Measurements from ENCODE around the gene AURKAIP1. TPM values are rescaled to one million over a fixed set of nuclear protein-coding genes. Genes with fewer than 3 reads are reported as not detected.

AURKAIP1 gene
- total RNA-seq, 1 experiment from 2014 or later = 196 TPM

DNA sequence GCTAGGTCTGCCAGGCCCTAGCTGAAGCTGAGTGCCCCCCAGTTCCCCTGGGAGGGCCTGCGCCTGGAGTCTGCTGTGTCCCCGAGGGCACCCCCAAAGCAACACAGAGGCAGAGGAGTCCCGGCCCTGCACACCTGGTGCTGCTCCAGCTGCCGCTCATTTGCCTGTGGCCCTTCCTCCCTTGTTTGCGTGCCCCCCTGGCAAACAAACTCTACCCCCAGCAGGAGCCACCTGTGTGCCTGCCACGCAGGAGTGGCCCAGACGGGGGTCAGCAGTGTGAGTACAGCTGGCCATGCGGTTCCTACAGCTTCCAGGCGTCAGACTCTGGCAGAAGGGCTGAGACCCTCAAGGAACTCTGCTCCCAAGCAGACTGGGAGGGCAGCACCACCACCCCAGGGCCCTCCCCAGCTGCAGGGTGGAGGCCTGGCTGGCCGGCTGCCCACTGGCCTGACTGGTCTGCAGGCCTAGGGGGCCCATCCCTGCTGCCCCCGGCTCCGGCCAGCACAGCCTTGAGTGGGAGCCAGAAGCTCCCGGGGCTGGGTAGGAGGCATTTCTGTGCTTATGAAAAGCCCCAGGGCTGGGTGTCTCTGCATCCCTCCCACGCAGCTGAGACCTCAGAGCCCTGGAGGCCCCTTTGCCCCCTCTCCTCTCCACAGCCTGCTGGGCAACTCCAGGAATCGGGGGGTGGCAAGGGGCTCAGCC lies 44.5 kb downstream of the AURKAIP1 start:
- Histone ChIP-seq H2BK15ac (ENCODE audit: low read depth, low read length) (no peak overlapping the region), H3K79me2 (ENCODE audit: insufficient read depth, low read length) (no peaks in the 10 kb centered on the region; the same call in 1 of the 2 replicates), H3K4me2 (ENCODE audit: insufficient read depth, insufficient read length, low read length) (no peak overlapping the region), H3K18ac (ENCODE audit: insufficient read length, low read depth, low read length) (no peak overlapping the region), H3K9me3 (ENCODE audit: control insufficient read depth, low read depth, low read length) (no peaks in the 10 kb centered on the region), H3T11ph (ENCODE audit: low read length) (no peak overlapping the region), H4K91ac (ENCODE audit: insufficient read length, low read depth, low read length) (no peak overlapping the region), H2AK5ac (ENCODE audit: insufficient read length, low read length) (no peak overlapping the region), H4K20me1 (ENCODE audit: control insufficient read depth, insufficient read depth, insufficient read length) (no peaks in the 10 kb centered on the region), H4K5ac (ENCODE audit: insufficient read length, low read depth, low read length) (no peak overlapping the region), H4K8ac (replicated peaks; ENCODE audit: insufficient read length, low read depth, low read length) (no peak overlapping the region), H2BK20ac (ENCODE audit: low read depth, low read length, poor library complexity, severe bottlenecking) (no peak overlapping the region), H3K4ac (ENCODE audit: low read depth, low read length) (no peak overlapping the region), H2BK120ac (ENCODE audit: low read depth, low read length, poor library complexity, severe bottlenecking) (no peak overlapping the region), H3K23me2 (ENCODE audit: insufficient read length, low read depth, low read length, poor library complexity, severe bottlenecking) (no peaks in the 10 kb centered on the region), H3K56ac (ENCODE audit: insufficient read length, low read depth, low read length) (no peak overlapping the region), H3K27me3 (ENCODE audit: insufficient read depth, low read length) (no peaks in the 10 kb centered on the region), H2AFZ (ENCODE audit: low read length) (no peak overlapping the region), H2BK12ac (ENCODE audit: insufficient read length, low read depth, low read length) (no peak overlapping the region), H3K79me1 (ENCODE audit: insufficient read depth, low read depth, low read length, poor library complexity, severe bottlenecking) (no peaks in the 10 kb centered on the region), H3K9ac (ENCODE audit: extremely low read depth, insufficient read length, low read length) (no peak overlapping the region), H2BK5ac (ENCODE audit: insufficient read length, low read length) (no peak overlapping the region), H3K27ac (ENCODE audit: insufficient read length, low read depth, low read length) (no peak overlapping the region), H3K23ac (ENCODE audit: insufficient read length, low read depth, low read length) (no peak overlapping the region), H3K14ac (ENCODE audit: insufficient read depth, low read length) (no peak overlapping the region; the same call in 1 of the 2 replicates), H3K4me1 (ENCODE audit: insufficient read depth, low read length) (no peaks in the 10 kb centered on the region)
- H3K4me1 Mint-ChIP-seq = no peaks in the 10 kb centered on the region
- TF ChIP-seq, protein P1, sequence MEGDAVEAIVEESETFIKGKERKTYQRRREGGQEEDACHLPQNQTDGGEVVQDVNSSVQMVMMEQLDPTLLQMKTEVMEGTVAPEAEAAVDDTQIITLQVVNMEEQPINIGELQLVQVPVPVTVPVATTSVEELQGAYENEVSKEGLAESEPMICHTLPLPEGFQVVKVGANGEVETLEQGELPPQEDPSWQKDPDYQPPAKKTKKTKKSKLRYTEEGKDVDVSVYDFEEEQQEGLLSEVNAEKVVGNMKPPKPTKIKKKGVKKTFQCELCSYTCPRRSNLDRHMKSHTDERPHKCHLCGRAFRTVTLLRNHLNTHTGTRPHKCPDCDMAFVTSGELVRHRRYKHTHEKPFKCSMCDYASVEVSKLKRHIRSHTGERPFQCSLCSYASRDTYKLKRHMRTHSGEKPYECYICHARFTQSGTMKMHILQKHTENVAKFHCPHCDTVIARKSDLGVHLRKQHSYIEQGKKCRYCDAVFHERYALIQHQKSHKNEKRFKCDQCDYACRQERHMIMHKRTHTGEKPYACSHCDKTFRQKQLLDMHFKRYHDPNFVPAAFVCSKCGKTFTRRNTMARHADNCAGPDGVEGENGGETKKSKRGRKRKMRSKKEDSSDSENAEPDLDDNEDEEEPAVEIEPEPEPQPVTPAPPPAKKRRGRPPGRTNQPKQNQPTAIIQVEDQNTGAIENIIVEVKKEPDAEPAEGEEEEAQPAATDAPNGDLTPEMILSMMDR (conservative IDR thresholded peaks at IDR 0.05) = no peak
- H3K4me3 Mint-ChIP-seq = no peak overlapping the region
- H3K27me3 Mint-ChIP-seq (ENCODE audit: low read depth) = peaks cover 1% of the 10 kb centered on the region; the same call in 1 of the 2 replicates
- no peaks in the 10 kb centered on the region for H3K9me3 Mint-ChIP-seq
- WGBS (ENCODE audit: extremely low coverage, insufficient read length, low lambda C conversion rate) = no CpG with 5 or more reads among the region's 15 CpGs
- H3K27ac Mint-ChIP-seq = no peak overlapping the region
- DNase-seq = no peak
- peaks cover 0 to 2% (median 2%) of the 10 kb centered on the region in 3 experiments; a peak in 4 of 7 replicates for H3K36me3 Mint-ChIP-seq (ENCODE audit: insufficient read depth in 1 of 3, low read depth in 3 of 3)

Data from H9 (cell line).